H9 (cell line): ENCODE data around the gene MMP19. TPM values are rescaled to one million over a fixed set of nuclear protein-coding genes. Genes with fewer than 3 reads are reported as not detected.

Experiments used
- DNase-seq: peaks from one replicate; pipeline ENCODE4 v3.0.0-alpha.2; 2017
- H2AFZ ChIP-seq: one replicate; pipeline ENCODE4 v1.6.1; 2013; ENCODE audit warnings: mild to moderate bottlenecking, low read length, control low read depth, moderate library complexity
- H2AK5ac ChIP-seq: 2 replicates; pipeline ENCODE4 v1.6.1; 2013; ENCODE audit warnings: low read length, control low read depth, mixed read lengths; ENCODE audit not compliant: insufficient read length
- H2BK120ac ChIP-seq: one replicate; pipeline ENCODE4 v1.6.1; 2013; ENCODE audit warnings: low read depth, mild to moderate bottlenecking, low read length, control low read depth, inconsistent platforms; ENCODE audit not compliant: poor library complexity, severe bottlenecking
- H2BK12ac ChIP-seq: 2 replicates; pipeline ENCODE4 v1.6.1; 2013; ENCODE audit warnings: low read length, control low read depth, mixed read lengths, low read depth; ENCODE audit not compliant: insufficient read length
- H2BK15ac ChIP-seq: 2 replicates; pipeline ENCODE4 v1.6.1; 2013; ENCODE audit warnings: low read depth, low read length, control low read depth
- H2BK20ac ChIP-seq: one replicate; pipeline ENCODE4 v1.6.1; 2013; ENCODE audit warnings: low read depth, mild to moderate bottlenecking, low read length, control low read depth, inconsistent platforms; ENCODE audit not compliant: poor library complexity, severe bottlenecking
- H2BK5ac ChIP-seq: 2 replicates; pipeline ENCODE4 v1.6.1; 2013; ENCODE audit warnings: low read length, control low read depth, mixed read lengths; ENCODE audit not compliant: insufficient read length
- H3K14ac ChIP-seq: 2 replicates; pipeline ENCODE4 v1.6.1; 2013; ENCODE audit warnings: low read length, control low read depth; ENCODE audit not compliant: insufficient read depth
- H3K18ac ChIP-seq: 2 replicates; pipeline ENCODE4 v1.6.1; 2013; ENCODE audit warnings: low read depth, mild to moderate bottlenecking, mixed read lengths, low read length, control low read depth; ENCODE audit not compliant: insufficient read length
- H3K23ac ChIP-seq: 2 replicates; pipeline ENCODE4 v1.6.1; 2013; ENCODE audit warnings: low read length, control low read depth, mixed read lengths, low read depth; ENCODE audit not compliant: insufficient read length
- H3K23me2 ChIP-seq: 2 replicates; pipeline ENCODE4 v1.6.1; 2013; ENCODE audit warnings: low read depth, mild to moderate bottlenecking, mixed read lengths, low read length, control low read depth; ENCODE audit not compliant: insufficient read length, poor library complexity, severe bottlenecking
- H3K27ac ChIP-seq: 2 replicates; pipeline ENCODE4 v1.5.1; 2013; ENCODE audit warnings: low read length, control low read depth, mixed read lengths, low read depth; ENCODE audit not compliant: insufficient read length
- H3K27me3 ChIP-seq: 2 replicates; pipeline ENCODE4 v1.6.1; 2013; ENCODE audit warnings: low read length, control low read depth, inconsistent platforms; ENCODE audit not compliant: insufficient read depth
- H3K4ac ChIP-seq: 2 replicates; pipeline ENCODE4 v1.6.1; 2013; ENCODE audit warnings: low read depth, mild to moderate bottlenecking, control low read depth, inconsistent platforms, low read length, moderate library complexity
- H3K4me1 ChIP-seq: 2 replicates; pipeline ENCODE4 v1.6.1; 2013; ENCODE audit warnings: low read length, control low read depth, inconsistent platforms; ENCODE audit not compliant: insufficient read depth
- H3K4me2 ChIP-seq: 2 replicates; pipeline ENCODE4 v1.6.1; 2013; ENCODE audit warnings: low read length, control low read depth, mixed read lengths; ENCODE audit not compliant: insufficient read length, insufficient read depth
- H3K56ac ChIP-seq: 2 replicates; pipeline ENCODE4 v1.6.1; 2013; ENCODE audit warnings: low read depth, mild to moderate bottlenecking, mixed read lengths, low read length, control low read depth; ENCODE audit not compliant: insufficient read length
- H3K79me1 ChIP-seq: 2 replicates; pipeline ENCODE4 v1.6.1; 2013; ENCODE audit warnings: low read depth, mild to moderate bottlenecking, moderate library complexity, low read length, control low read depth, inconsistent platforms; ENCODE audit not compliant: insufficient read depth, poor library complexity, severe bottlenecking
- H3K79me2 ChIP-seq: 2 replicates; pipeline ENCODE4 v1.6.1; 2013; ENCODE audit warnings: low read length, control low read depth, inconsistent platforms; ENCODE audit not compliant: insufficient read depth
- H3K9ac ChIP-seq: 2 replicates; pipeline ENCODE4 v1.6.1; 2013; ENCODE audit warnings: low read length, control low read depth, mixed read lengths; ENCODE audit not compliant: insufficient read length; ENCODE audit errors: extremely low read depth
- H3K9me3 ChIP-seq: one replicate; pipeline ENCODE4 v1.6.1; 2013; ENCODE audit warnings: low read depth, low read length, inconsistent platforms; ENCODE audit not compliant: control insufficient read depth
- H3T11ph ChIP-seq: one replicate; pipeline ENCODE4 v1.6.1; 2013; ENCODE audit warnings: mild to moderate bottlenecking, low read length, control low read depth, inconsistent platforms
- H4K20me1 ChIP-seq: one replicate; pipeline ENCODE4 v1.6.1; 2013; ENCODE audit not compliant: control insufficient read depth, insufficient read length, insufficient read depth
- H4K5ac ChIP-seq: 2 replicates; pipeline ENCODE4 v1.6.1; 2013; ENCODE audit warnings: low read depth, mild to moderate bottlenecking, mixed read lengths, low read length, control low read depth; ENCODE audit not compliant: insufficient read length
- H4K8ac ChIP-seq: replicated peaks from 2 replicates; pipeline ENCODE4 v1.6.1; 2013; ENCODE audit warnings: low read length, control low read depth, mixed read lengths, low read depth; ENCODE audit not compliant: insufficient read length
- H4K91ac ChIP-seq: 2 replicates; pipeline ENCODE4 v1.6.1; 2013; ENCODE audit warnings: low read depth, mild to moderate bottlenecking, moderate library complexity, mixed read lengths, low read length, control low read depth; ENCODE audit not compliant: insufficient read length
- H3K27ac Mint-ChIP-seq, 3 experiments: 2 replicates in 2 of 3; 3 replicates in 1 of 3; pipeline ENCODE4 v1.8.0; 2020 to 2021; ENCODE audit warnings: mixed read lengths in 3 of 3, mild to moderate bottlenecking in 1 of 3, moderate library complexity in 1 of 3
- H3K27me3 Mint-ChIP-seq: 2 replicates; pipeline ENCODE4 v1.8.0; 2021; ENCODE audit warnings: low read depth, mild to moderate bottlenecking, moderate library complexity, mixed read lengths
- H3K36me3 Mint-ChIP-seq, 3 experiments: 2 replicates in 2 of 3; 3 replicates in 1 of 3; pipeline ENCODE4 v1.8.0; 2020 to 2021; ENCODE audit warnings: low read depth in 3 of 3, mixed read lengths in 3 of 3; ENCODE audit not compliant: insufficient read depth in 1 of 3
- H3K4me1 Mint-ChIP-seq, 2 experiments: 2 replicates each; pipeline ENCODE4 v1.8.0; 2020; ENCODE audit warnings: mixed read lengths in 2 of 2
- H3K4me3 Mint-ChIP-seq, 2 experiments: 2 replicates in 1 of 2; 3 replicates in 1 of 2; pipeline ENCODE4 v1.8.0; 2020 to 2021; ENCODE audit warnings: mild to moderate bottlenecking in 2 of 2, mixed read lengths in 2 of 2, moderate library complexity in 1 of 2
- H3K9me3 Mint-ChIP-seq, 2 experiments: 2 replicates in 1 of 2; 3 replicates in 1 of 2; pipeline ENCODE4 v1.8.0; 2020; ENCODE audit warnings: mild to moderate bottlenecking in 2 of 2, mixed read lengths in 2 of 2, moderate library complexity in 1 of 2
- CTCF ChIP-seq: fragments of 200-600 bp; sonication (generic); conservative IDR thresholded peaks from 3 replicates; pipeline ENCODE4 v1.8.0; 2021; ENCODE audit warnings: antibody characterized with exemption, mild to moderate bottlenecking
- WGBS: extraction: QIAGEN DNeasy Blood & Tissue Kit; methylation state at CpG from one replicate; pipeline ENCODE4 v1.1.7; 2013; ENCODE audit warnings: missing lambda C conversion rate, low lambda C conversion rate, mixed read lengths; ENCODE audit not compliant: insufficient read length; ENCODE audit errors: extremely low coverage; 5-methylcytosine and 5-hydroxymethylcytosine counted together
- total RNA-seq: library from RNA; stranded (reverse); gene quantifications from 2 replicates; pipeline ENCODE4 v1.2.1, GENCODE V29; 2021

MMP19 gene
- total RNA-seq, 1 experiment from 2014 or later = 1.7 TPM

DNA sequence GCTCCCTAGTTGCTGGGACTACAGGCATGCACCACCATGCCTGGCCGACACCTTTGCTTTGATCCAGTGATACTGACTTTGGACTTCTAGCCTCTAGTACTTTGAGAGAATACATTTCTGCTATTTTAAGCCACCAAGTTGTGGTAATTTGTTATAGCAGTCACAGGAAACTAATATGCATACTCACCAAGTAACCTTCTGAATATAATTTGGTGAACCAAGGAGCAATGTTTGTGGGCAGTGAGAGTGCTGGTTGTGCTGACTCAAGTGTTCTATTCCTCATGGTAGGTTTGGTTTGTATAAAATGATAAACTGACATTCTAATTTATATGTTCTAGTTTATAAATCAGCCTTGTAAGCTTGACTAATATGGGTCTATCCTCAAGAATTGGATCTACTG lies 42.4 kb upstream of the MMP19 start:
- no peak overlapping the region for H4K8ac ChIP-seq
- no peak overlapping the region for H3K9ac ChIP-seq
- Mint-ChIP-seq H3K4me1 (peaks cover 0 to 4% of the 10 kb centered on the region in 2 experiments; a peak in 2 of 4 replicates), H3K27me3 (no peaks in the 10 kb centered on the region), H3K36me3 (no peaks in the 10 kb centered on the region), H3K9me3 (no peaks in the 10 kb centered on the region; a peak in 1 of 5 replicates), H3K27ac (no peak overlapping the region), H3K4me3 (no peak overlapping the region)
- H2BK5ac ChIP-seq = no peak overlapping the region
- H2BK20ac ChIP-seq = no peak overlapping the region
- no peak overlapping the region for H4K91ac ChIP-seq
- no peak overlapping the region for H2BK12ac ChIP-seq
- no peak overlapping the region for H2AFZ ChIP-seq
- no peak for TF ChIP-seq CTCF
- H2AK5ac ChIP-seq = no peak overlapping the region
- H3K56ac ChIP-seq = no peak overlapping the region
- H4K5ac ChIP-seq = no peak overlapping the region
- no peak overlapping the region for H3T11ph ChIP-seq
- H3K27me3 ChIP-seq = no peaks in the 10 kb centered on the region
- no peak overlapping the region for H3K23ac ChIP-seq
- no peaks in the 10 kb centered on the region for H3K79me1 ChIP-seq
- no peaks in the 10 kb centered on the region for H3K79me2 ChIP-seq
- no peaks in the 10 kb centered on the region for H4K20me1 ChIP-seq
- H2BK15ac ChIP-seq = no peak overlapping the region
- no peaks in the 10 kb centered on the region for H3K23me2 ChIP-seq
- H3K14ac ChIP-seq = no peak overlapping the region
- no peak overlapping the region for H3K18ac ChIP-seq
- H3K9me3 ChIP-seq = no peaks in the 10 kb centered on the region
- WGBS = no CpG with 5 or more reads among the region's 1 CpG
- H3K4ac ChIP-seq = no peak overlapping the region
- DNase-seq = no peak
- no peak overlapping the region for H3K4me2 ChIP-seq
- H2BK120ac ChIP-seq = no peak overlapping the region
- H3K27ac ChIP-seq = no peak overlapping the region
- H3K4me1 ChIP-seq = no peaks in the 10 kb centered on the region
